Duodenal mucosa (tissue), 2 donors: ENCODE measurements around the gene RFX3.
"Not testable (repeated sequence)": the region's sequence is repeated elsewhere in the genome, so short reads cannot be mapped to it uniquely, and the experiment has no call there.

Experiments
- H3K27ac ChIP-seq: one replicate; pipeline ENCODE4 v1.7.0; 2013; ENCODE audit warnings: low read depth, low read length
- H3K27me3 ChIP-seq, 2 donors: one replicate each; pipeline ENCODE4 v1.7.0; 2013; ENCODE audit warnings: low read length in 2 of 2, control low read depth in 1 of 2; ENCODE audit not compliant: insufficient read depth in 2 of 2, control insufficient read depth in 1 of 2
- H3K36me3 ChIP-seq, 2 donors: one replicate each; pipeline ENCODE4 v1.7.0; 2013; ENCODE audit warnings: low read length in 2 of 2, control low read depth in 1 of 2; ENCODE audit not compliant: insufficient read depth in 2 of 2, control insufficient read depth in 1 of 2
- H3K4me1 ChIP-seq, 2 donors: one replicate each; pipeline ENCODE4 v1.7.0; 2013; ENCODE audit warnings: low read length in 2 of 2, control low read depth in 1 of 2; ENCODE audit not compliant: insufficient read depth in 2 of 2, control insufficient read depth in 1 of 2
- H3K4me3 ChIP-seq, 2 donors: one replicate each; pipeline ENCODE4 v1.7.0; 2013; ENCODE audit warnings: low read length in 2 of 2, low read depth in 1 of 2
- H3K9ac ChIP-seq, 2 donors: one replicate each; pipeline ENCODE4 v1.7.0; 2013; ENCODE audit warnings: low read length in 2 of 2, low read depth in 1 of 2
- H3K9me3 ChIP-seq, 2 donors: one replicate each; pipeline ENCODE4 v1.7.0; 2013; ENCODE audit warnings: low read length in 2 of 2, control low read depth in 1 of 2; ENCODE audit not compliant: control insufficient read depth in 1 of 2

RFX3 gene

GRCh38 chr9:3342159-3342777, 183.5 kb downstream of the RFX3 start:
- Histone ChIP-seq H3K27ac (no peak overlapping the region), H3K9ac (no peak overlapping the region), H3K27me3 (no peaks in the 10 kb centered on the region), H3K9me3 (no peaks in the 10 kb centered on the region), H3K36me3 (no peaks in the 10 kb centered on the region), H3K4me3 (no peak overlapping the region), H3K4me1 (peaks cover 0 to 2% of the 10 kb centered on the region in 2 donors)

- no peaks in the 10 kb centered on the region for H3K27me3 ChIP-seq
- H3K36me3 ChIP-seq, result no peaks in the 10 kb centered on the region
- H3K4me3 ChIP-seq, result no peak overlapping the region
- H3K9ac ChIP-seq, result no peak overlapping the region
- no peak overlapping the region for H3K27ac ChIP-seq
- H3K9me3 ChIP-seq, result no peaks in the 10 kb centered on the region
- H3K4me1 ChIP-seq, result peaks cover 0 to 6% of the 10 kb centered on the region in 2 donors
Observed at GRCh38 chr9:3337515-3338225, 188.1 kb downstream of the RFX3 start.

DNA sequence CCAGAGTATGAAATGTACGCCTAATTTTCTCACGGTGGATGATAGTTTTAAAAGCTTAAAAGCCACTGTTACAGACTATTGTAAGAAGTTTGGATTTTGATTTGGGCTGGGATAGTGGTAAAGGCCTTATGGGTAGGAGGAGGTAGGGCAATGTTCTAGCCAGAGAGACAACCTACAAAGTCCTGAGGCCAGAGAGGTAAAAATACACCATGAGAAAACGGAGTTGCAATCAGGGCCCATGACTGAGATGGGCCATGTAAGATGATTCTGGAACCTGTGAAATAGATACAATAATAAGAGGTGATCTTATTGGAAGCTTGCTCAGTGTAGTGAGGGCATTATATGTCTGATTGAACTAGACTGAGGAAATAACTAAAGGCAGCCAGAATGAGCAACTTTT, 188.8 kb downstream of the RFX3 start:
- Histone ChIP-seq H3K27me3 (no peaks in the 10 kb centered on the region), H3K9me3 (no peaks in the 10 kb centered on the region), H3K9ac (no peak overlapping the region), H3K27ac (no peak overlapping the region), H3K4me3 (no peak overlapping the region), H3K36me3 (no peaks in the 10 kb centered on the region), H3K4me1 (peaks cover 0 to 6% of the 10 kb centered on the region in 2 donors)

DNA sequence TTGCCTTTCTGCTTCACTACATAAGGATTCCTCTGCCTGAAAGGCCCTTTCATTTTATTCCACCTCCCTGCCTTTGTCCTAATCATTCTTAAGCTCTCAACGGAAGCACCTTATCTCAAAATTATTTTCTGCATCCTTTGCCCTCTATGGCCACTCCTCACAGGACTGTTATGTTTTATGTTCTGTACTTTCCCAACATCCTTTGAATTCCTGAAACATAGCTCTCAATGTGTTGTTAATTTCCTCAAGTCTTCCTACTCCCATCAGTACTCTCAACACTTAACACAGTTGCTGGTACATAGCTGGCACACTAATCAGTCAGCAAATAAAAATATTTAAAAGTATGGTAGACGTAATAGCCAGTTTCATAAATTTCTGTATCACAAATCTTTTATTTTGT, 193.0 kb downstream of the RFX3 start:
- Histone ChIP-seq H3K9ac (no peak overlapping the region), H3K27me3 (no peaks in the 10 kb centered on the region), H3K4me1 (peaks cover 0 to 6% of the 10 kb centered on the region in 2 donors), H3K9me3 (no peaks in the 10 kb centered on the region), H3K4me3 (no peak overlapping the region), H3K36me3 (no peaks in the 10 kb centered on the region), H3K27ac (no peak overlapping the region)

GRCh38 chr9:3331801-3332200, 194.0 kb downstream of the RFX3 start:
- no peak overlapping the region for H3K9ac ChIP-seq
- no peaks in the 10 kb centered on the region for H3K4me1 ChIP-seq
- H3K27me3 ChIP-seq, result no peaks in the 10 kb centered on the region
- no peaks in the 10 kb centered on the region for H3K9me3 ChIP-seq
- H3K27ac ChIP-seq, result no peak overlapping the region
- H3K36me3 ChIP-seq, result no peaks in the 10 kb centered on the region
- no peak overlapping the region for H3K4me3 ChIP-seq

DNA sequence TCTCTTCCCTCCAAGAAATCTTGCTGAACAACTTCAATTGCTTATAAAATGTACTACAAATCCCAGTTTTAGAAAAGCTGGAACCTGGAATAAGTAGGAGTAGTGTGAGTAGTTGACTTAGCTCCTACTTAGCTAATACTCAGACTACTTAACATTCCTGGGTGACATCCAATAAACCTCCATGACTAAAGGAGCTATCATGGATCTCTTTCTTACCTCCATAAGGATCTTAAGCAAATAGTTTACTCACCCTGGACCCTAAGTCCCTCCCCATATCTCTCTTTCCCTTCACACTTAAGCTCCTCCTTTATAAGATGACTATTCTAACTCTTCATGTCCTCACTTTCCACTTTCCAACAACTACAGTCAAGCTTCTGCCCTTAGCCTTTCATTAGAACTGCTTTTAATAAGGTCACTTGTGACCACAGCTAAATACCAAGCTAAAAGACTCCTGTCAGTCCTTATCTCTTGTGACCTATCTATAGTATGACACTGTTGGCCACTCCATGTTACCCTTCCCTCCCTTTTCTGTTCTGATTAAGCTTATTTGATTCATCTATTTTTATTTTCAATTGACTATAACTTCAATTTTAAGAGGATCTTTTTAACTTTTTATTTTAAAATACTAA, 194.9 kb downstream of the RFX3 start:
- H3K36me3 ChIP-seq, result no peaks in the 10 kb centered on the region
- H3K9me3 ChIP-seq, result no peaks in the 10 kb centered on the region
- no peaks in the 10 kb centered on the region for H3K27me3 ChIP-seq
- no peak overlapping the region for H3K27ac ChIP-seq
- no peak overlapping the region for H3K9ac ChIP-seq
- no peaks in the 10 kb centered on the region for H3K4me1 ChIP-seq
- no peak overlapping the region for H3K4me3 ChIP-seq

DNA sequence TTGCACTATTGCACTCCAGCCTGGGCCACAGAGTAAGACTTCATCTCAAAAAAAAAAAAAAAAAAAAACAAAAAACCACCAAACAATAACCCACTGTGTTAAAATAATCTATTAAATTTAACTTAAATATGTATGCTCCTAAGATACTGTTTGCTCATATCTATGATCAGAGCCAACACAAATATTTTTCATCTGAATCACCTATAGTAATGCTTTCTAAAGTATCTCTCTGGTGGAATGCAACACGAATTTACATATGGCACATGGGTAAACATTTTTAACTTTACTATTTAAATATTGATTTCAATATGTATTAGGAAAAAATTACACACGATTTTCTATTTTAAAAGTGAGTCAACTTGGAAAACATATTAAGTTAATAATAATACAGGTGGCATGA, 196.4 kb downstream of the RFX3 start:
- H3K4me3 ChIP-seq, result no peak overlapping the region
- no peaks in the 10 kb centered on the region for H3K27me3 ChIP-seq
- no peaks in the 10 kb centered on the region for H3K4me1 ChIP-seq
- no peaks in the 10 kb centered on the region for H3K36me3 ChIP-seq
- H3K9me3 ChIP-seq, result no peaks in the 10 kb centered on the region
- no peak overlapping the region for H3K27ac ChIP-seq
- no peak overlapping the region for H3K9ac ChIP-seq

DNA sequence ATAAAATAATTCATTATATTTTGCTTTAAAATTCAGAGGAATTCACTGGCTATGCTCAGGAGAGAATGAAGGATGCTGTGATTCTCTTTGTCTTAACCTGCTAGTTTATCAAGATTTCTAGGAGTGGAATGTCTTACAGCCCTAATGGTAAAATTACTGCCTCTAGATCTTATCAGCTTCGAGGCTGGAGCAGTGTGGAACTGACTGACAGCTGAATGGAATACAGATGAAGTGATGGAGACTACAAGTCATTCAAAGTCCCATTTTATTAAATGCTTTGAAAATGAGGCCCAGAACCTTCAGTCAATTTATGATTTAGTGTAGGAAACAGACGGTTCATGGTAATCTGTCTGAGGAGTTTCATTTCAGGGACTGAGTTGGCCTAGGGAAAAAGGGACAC, 202.1 kb downstream of the RFX3 start:
- no peak overlapping the region for H3K9ac ChIP-seq
- no peaks in the 10 kb centered on the region for H3K36me3 ChIP-seq
- H3K4me3 ChIP-seq, result no peak overlapping the region
- no peaks in the 10 kb centered on the region for H3K9me3 ChIP-seq
- H3K4me1 ChIP-seq, result no peaks in the 10 kb centered on the region
- no peak overlapping the region for H3K27ac ChIP-seq
- H3K27me3 ChIP-seq, result no peaks in the 10 kb centered on the region

GRCh38 chr9:3321186-3321585, 204.6 kb downstream of the RFX3 start:
- no peak overlapping the region for H3K4me3 ChIP-seq
- H3K27me3 ChIP-seq, result no peaks in the 10 kb centered on the region
- no peak overlapping the region for H3K27ac ChIP-seq
- H3K36me3 ChIP-seq, result no peaks in the 10 kb centered on the region
- H3K9ac ChIP-seq, result no peak overlapping the region
- no peaks in the 10 kb centered on the region for H3K9me3 ChIP-seq
- no peaks in the 10 kb centered on the region for H3K4me1 ChIP-seq

DNA sequence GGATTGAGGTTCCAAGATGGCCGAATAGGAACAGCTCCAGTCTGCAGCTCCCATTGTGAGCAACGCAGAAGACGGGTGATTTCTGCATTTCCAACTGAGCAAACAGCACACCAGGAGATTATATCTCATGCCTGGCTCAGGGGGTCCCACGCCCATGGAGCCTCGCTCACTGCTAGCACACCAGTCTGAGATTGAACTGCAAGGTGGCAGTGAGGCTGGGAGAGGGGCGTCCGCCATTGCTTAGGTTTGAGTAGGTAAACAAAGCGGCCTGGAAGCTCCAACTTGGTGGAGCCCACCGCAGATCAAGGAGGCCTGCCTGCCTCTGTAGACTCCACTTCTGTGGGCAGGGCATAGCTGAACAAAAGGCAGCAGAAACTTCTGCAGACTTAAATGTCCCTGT, 213.2 kb downstream of the RFX3 start:
- H3K27me3 ChIP-seq, H3K9me3 ChIP-seq, H3K4me1 ChIP-seq, H3K4me3 ChIP-seq, H3K27ac ChIP-seq, H3K36me3 ChIP-seq, H3K9ac ChIP-seq: not testable (repeated sequence)
